Activated naive CD4-positive, alpha-beta T cell treated with anti-CD3 and anti-CD28 coated beads, Interleukin-2, amount 50 U/mL, for 72 hours (primary cell): ENCODE data around the gene TSPAN31. TPM values are rescaled to one million over a fixed set of nuclear protein-coding genes. Genes with fewer than 3 reads are reported as not detected.
A peak's percentile ranks its signal among the peaks of the same experiment; 100 is the strongest.
"Not testable (repeated sequence)": the region's sequence is repeated elsewhere in the genome, so short reads cannot be mapped to it uniquely, and the experiment has no call there.

Experiments used
- ATAC-seq, 2 donors: fragments of 150-1000 bp; cut with Tn5 transposase; 2 replicates each; pipeline ENCODE4 v1.10.0; 2021; ENCODE audit warnings: mild to moderate bottlenecking in 2 of 2, moderate library complexity in 2 of 2
- DNase-seq, 2 donors: peaks; one replicate each; pipeline ENCODE4 v3.0.0; 2021 to 2022; ENCODE audit warnings: low spot score in 2 of 2
- H3K27ac Mint-ChIP-seq, 2 donors: one replicate each; pipeline ENCODE4 v1.8.0; 2022; ENCODE audit warnings: mild to moderate bottlenecking in 2 of 2, mixed read lengths in 2 of 2
- H3K36me3 Mint-ChIP-seq, 2 donors: one replicate each; pipeline ENCODE4 v1.8.0; 2022; ENCODE audit warnings: mixed read lengths in 2 of 2
- H3K9me3 Mint-ChIP-seq, 2 donors: one replicate each; pipeline ENCODE4 v1.8.0; 2022; ENCODE audit warnings: mixed read lengths in 2 of 2
- total RNA-seq, 2 donors: library from RNA; stranded (reverse); gene quantifications; one replicate each; pipeline ENCODE4 v1.2.3, GENCODE V29; 2022

The TSPAN31 gene
- total RNA-seq, 2 donors from 2014 or later, result 9.7 to 15.1 TPM

DNA sequence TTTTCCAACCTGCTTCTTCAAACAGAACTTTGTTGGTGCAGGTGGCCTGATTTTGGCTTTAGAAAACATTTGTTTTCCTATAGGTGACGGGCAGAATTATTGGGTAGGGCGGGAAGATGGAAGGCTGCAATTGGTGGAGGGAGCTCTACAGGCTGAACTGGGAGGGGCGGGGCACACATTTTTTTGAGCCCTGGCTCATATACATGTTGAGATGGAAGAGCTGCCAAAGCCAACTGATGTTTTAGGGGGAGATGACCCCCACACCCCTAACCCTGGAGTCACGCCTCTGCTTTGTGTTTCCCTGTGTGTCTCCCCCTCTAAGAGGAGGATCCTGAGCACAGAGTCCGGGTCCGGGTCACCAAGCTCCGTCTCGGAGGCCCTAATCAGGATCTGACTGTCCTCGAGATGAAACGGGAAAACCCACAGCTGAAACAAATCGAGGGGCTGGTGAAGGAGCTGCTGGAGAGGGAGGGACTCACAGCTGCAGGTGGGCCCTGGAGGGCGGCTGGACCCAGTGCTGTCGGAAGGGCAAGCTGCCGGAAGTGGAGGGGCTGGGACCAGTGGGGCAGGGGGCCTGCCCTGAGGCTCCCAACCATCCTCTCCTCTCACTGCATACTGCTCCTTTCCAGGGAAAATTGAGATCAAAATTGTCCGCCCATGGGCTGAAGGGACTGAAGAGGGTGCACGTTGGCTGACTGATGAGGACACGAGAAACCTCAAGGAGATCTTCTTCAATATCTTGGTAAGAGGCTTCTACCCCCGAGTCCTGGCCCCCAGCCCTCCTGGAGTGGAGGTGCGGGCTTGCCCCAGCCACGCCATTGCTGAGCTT lies 24.8 kb upstream of the TSPAN31 start:
- ATAC-seq, result peak in 1 of 2 donors; percentile 14
- Mint-ChIP-seq H3K36me3 (peaks cover 6 to 9% of the 10 kb centered on the region in 2 donors), H3K9me3 (no peaks in the 10 kb centered on the region), H3K27ac (peak overlapping the region; percentile 27 to 90)
- DNase-seq, result no peak

DNA sequence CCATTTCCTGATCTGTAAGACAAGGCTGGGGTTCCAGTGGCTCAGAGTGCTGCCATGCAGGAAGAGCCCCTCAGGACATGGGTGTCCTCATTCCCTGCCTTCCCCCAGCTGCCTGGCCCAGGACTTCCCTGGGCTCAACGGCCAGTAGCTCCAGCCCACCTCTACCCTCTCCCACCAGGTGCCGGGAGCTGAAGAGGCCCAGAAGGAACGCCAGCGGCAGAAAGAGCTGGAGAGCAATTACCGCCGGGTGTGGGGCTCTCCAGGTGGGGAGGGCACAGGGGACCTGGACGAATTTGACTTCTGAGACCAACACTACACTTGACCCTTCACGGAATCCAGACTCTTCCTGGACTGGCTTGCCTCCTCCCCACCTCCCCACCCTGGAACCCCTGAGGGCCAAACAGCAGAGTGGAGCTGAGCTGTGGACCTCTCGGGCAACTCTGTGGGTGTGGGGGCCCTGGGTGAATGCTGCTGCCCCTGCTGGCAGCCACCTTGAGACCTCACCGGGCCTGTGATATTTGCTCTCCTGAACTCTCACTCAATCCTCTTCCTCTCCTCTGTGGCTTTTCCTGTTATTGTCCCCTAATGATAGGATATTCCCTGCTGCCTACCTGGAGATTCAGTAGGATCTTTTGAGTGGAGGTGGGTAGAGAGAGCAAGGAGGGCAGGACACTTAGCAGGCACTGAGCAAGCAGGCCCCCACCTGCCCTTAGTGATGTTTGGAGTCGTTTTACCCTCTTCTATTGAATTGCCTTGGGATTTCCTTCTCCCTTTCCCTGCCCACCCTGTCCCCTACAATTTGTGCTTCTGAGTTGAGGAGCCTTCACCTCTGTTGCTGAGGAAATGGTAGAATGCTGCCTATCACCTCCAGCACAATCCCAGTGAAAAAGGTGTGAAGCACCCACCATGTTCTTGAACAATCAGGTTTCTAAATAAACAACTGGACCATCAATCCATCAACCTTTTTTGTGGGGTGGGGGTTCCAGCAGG lies 23.9 kb upstream of the TSPAN31 start:
- ATAC-seq (peak in 1 of 2 donors; percentile 5), DNase-seq (no peak)
- peaks cover 6 to 10% of the 10 kb centered on the region in 2 donors for H3K36me3 Mint-ChIP-seq

GRCh38 chr12:57721846-57722608 lies 22.8 kb upstream of the TSPAN31 start:
- H3K27ac Mint-ChIP-seq, result peak overlapping the region; percentile 29 to 70
- not testable (repeated sequence) for DNase-seq, H3K9me3 Mint-ChIP-seq, ATAC-seq
- peaks cover 6 to 14% of the 10 kb centered on the region in 2 donors for H3K36me3 Mint-ChIP-seq

More for the DNA sequence above, 23.9 kb upstream of the TSPAN31 start:
- H3K9me3 Mint-ChIP-seq, result no peaks in the 10 kb centered on the region
- peak overlapping the region; percentile 29 to 68 for H3K27ac Mint-ChIP-seq

DNA sequence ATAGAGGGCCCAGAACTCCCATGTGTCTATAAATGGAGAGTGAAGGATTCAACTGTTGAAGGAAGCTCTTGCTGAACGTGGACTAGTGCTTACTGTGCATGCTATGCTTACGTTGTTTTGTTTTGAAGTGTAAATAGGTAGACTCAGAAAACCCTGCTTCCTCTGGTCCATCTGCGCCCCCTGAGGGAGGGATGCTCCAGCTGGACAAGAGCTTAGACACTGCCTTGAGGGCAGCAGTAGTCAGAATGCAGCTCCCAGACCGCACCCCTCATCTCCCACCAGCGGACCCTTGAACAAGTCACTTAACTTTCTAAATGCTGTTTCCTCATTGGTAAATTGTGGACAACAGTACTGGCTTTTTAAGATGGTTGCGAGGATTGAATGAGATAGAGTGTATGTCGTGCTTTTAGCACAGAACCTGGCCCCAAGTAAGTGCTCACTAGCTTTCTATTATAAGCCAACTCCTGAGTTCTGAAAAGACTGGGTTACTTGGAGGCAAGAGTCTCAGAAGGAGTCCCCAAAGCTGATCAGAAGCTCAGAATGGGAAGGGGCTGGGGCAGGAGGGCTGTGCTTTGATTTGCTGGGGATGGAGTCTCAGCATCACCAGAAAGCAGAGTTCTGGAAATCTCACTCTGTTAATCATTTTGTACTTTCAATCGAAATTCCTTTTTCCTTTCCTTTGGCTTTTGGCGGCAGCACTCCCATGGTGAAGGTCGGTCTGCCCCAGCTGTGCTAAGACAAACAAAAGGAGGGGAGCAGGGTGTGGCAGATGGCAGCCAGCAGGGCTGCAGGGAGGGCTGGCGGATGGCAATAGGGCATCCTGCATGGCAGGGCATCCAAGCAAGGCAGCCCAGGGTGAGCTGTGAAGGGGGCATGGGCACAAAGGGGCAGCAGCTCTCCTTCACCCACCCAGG lies 21.9 kb upstream of the TSPAN31 start:
- H3K36me3 Mint-ChIP-seq, result peaks cover 7 to 14% of the 10 kb centered on the region in 2 donors
- H3K9me3 Mint-ChIP-seq, result no peaks in the 10 kb centered on the region
- ATAC-seq (no peak), DNase-seq (no peak)
- H3K27ac Mint-ChIP-seq, result peak overlapping the region; percentile 16 to 81

DNA sequence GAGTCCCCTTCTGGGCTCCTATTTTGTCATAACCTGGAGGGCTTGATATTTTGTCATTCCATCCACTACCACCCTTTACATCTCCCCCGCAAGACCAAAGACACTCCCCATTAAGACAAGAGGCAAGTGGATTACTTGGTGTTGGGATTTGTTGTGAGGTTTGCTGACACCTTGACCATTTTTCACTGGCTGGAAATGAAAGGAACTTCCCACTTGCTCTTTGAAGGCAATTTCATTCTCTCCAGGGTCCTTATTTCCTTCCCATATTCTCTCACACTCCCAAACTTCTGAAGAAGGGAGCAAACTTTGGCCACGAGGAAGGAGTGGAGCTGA lies 21.2 kb upstream of the TSPAN31 start:
- ATAC-seq, result no peak
- peak overlapping the region; percentile 29 to 81 for H3K27ac Mint-ChIP-seq

DNA sequence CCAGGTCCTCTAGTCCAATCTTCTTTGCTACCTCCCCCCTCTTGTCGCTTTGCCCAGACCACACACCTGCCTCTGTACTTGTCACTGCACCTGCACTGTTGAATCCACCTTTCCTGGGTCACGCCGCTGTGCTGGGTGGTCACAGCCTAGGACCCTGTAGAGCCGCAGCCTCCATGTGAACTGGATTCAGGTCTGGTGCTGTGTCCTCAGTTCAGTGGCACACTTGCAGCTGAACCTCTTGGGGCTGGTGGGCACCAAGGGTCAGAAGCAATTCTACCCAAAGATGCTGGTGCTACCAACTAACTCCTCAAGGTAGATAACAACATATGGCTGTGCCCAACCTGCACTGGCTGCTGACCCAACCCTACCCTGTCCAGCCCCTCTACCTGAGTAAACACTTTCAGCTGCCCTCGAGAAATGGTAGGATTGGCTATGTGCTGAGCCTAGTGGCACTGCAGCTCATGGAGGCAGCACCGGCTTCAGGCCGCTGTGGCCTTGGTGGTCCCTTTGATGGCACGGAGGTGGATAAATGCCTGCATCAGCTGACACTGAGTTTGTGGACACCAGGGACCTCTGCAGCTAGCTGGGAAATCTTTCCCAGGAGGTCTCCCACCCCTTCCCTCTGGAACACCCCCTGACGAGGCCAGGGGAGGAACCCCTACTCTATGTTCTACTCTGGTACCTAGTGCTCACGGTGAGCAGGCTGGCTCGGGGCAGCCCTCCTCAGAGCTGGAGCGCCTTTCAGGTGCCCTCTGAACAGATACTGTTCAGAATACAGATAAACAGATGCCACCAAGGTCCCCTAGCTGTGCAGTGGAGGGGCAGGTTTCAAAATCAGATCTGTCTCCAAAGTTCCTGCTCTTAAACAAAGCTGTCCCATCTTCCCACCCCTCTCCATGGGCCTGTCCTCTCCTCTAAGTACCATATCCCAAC lies 20.6 kb upstream of the TSPAN31 start:
- no peaks in the 10 kb centered on the region for H3K9me3 Mint-ChIP-seq
- H3K27ac Mint-ChIP-seq, result peak overlapping the region; percentile 29 to 81
- DNase-seq (no peak), ATAC-seq (peak in 1 of 2 donors; percentile 5)
- peaks cover 4 to 10% of the 10 kb centered on the region in 2 donors for H3K36me3 Mint-ChIP-seq

More for the DNA sequence above, 21.2 kb upstream of the TSPAN31 start:
- no peaks in the 10 kb centered on the region for H3K9me3 Mint-ChIP-seq
- DNase-seq, result no peak
- peaks cover 4 to 14% of the 10 kb centered on the region in 2 donors for H3K36me3 Mint-ChIP-seq

- ATAC-seq (peak in 1 of 2 donors; percentile 5), DNase-seq (no peak)
- Mint-ChIP-seq H3K36me3 (peaks cover 4 to 6% of the 10 kb centered on the region in 2 donors), H3K9me3 (no peaks in the 10 kb centered on the region), H3K27ac (peak overlapping the region; percentile 8 to 81)
Observed at GRCh38 chr12:57724936-57725740, 19.7 kb upstream of the TSPAN31 start.

GRCh38 chr12:57725851-57726150 lies 19.0 kb upstream of the TSPAN31 start:
- DNase-seq, result no peak
- Mint-ChIP-seq H3K9me3 (no peaks in the 10 kb centered on the region), H3K36me3 (peaks cover 4 to 6% of the 10 kb centered on the region in 2 donors), H3K27ac (peak overlapping the region in 1 of 2 donors; percentile 79)
- no peak for ATAC-seq

DNA sequence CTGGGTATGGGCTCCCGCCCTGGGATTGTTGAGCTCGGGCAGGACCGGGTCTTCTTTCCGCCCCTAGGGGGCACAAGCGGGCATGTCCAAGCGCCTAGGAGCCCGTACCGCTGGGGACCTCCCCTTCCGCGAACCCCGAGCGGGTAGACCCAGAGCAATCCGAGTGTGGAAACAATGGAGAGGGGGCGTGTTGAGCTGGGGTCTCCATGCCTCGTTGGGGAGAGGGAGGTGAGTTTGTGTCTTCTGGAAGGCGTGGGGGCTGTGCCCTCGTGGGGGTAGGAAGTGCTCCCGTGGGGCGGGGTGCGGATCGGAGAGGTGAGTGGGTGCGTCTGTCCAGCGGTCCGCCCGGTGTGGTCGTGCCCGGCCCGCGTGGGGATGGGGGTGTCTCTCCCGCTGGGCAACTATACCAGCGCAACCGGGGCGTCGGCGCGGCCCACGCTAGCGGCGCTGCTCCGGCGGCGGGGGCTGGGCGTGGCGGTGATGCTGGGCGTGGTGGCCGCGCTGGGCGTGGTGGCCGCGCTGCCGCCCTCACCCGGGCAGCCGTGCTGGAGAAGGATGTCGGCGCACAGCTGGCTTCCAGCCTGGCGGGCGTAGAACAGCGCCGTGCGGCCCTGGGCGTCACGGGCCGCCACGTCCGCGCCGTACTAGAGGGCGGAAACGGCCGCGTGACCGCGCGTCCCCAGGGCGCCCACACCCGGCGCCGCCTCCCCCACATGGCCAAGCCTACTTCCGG lies 18.5 kb upstream of the TSPAN31 start:
- peak; percentile 27 to 58 for ATAC-seq
- Mint-ChIP-seq H3K27ac (peak overlapping the region; percentile 79 to 88), H3K36me3 (peaks cover 6 to 11% of the 10 kb centered on the region in 2 donors), H3K9me3 (no peaks in the 10 kb centered on the region)
- peak in 1 of 2 donors; percentile 39 for DNase-seq

GRCh38 chr12:57726884-57727757 lies 17.7 kb upstream of the TSPAN31 start:
- DNase-seq, result no peak
- peak overlapping the region in 1 of 2 donors; percentile 45 for H3K27ac Mint-ChIP-seq
- H3K9me3 Mint-ChIP-seq, result no peaks in the 10 kb centered on the region
- H3K36me3 Mint-ChIP-seq, result peaks cover 10 to 16% of the 10 kb centered on the region in 2 donors
- ATAC-seq, result no peak

GRCh38 chr12:57727758-57728395 lies 17.0 kb upstream of the TSPAN31 start:
- Mint-ChIP-seq H3K9me3 (no peaks in the 10 kb centered on the region), H3K27ac (peak overlapping the region; percentile 25 to 45), H3K36me3 (peaks cover 10 to 22% of the 10 kb centered on the region in 2 donors)
- DNase-seq, result no peak
- no peak for ATAC-seq

GRCh38 chr12:57729321-57729844 lies 15.5 kb upstream of the TSPAN31 start:
- DNase-seq (no peak), ATAC-seq (no peak)
- Mint-ChIP-seq H3K9me3 (no peaks in the 10 kb centered on the region), H3K36me3 (peaks cover 10 to 22% of the 10 kb centered on the region in 2 donors), H3K27ac (peak overlapping the region in 1 of 2 donors; percentile 65)
